GM15510 (cell line): ENCODE data around the gene RNLS.

Experiments used
- POLR2A ChIP-seq: IDR thresholded peaks from 3 replicates; pipeline ENCODE4 v1.6.1; 2011; ENCODE audit warnings: borderline replicate concordance; ENCODE audit not compliant: insufficient read length; ENCODE audit errors: extremely low read depth

The RNLS gene

DNA sequence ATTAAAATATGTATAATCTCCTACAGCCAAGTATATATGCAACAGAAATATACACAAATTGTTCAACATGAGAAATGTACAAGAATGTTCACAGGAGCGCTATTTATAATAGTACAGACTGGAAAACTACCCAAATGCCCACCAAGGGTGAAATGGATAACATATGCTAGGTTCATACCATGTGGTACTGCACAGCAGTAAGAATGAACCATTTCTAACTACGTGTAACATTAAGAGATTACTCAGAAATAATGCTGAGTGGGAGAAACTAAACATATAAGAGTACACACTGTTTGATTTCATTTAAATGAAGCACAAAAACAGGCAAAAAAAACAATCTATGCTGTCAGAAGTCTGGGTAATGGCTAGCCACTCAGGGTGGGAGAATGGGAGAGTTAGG, 45.8 kb downstream of the RNLS start:
- no peak for TF ChIP-seq POLR2A

DNA sequence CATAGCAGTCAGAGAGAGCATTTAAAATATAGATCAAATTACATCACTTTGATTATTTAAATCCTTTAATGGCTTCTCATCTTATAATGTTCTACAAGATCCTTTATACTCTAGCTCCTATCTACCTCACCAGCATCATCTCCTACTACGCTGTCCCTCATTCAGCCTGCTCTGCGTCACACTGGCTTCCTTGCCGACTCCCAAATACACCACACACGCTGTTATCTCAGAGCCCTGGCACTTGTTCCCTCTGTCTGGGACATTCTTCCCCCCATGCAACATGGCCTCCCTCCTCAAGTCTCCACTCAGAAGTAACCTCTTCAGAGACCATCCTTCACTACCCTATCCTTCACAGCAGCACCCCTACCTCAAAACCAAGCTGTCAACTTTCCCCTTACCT, 46.7 kb downstream of the RNLS start:
- TF ChIP-seq POLR2A: no peak

DNA sequence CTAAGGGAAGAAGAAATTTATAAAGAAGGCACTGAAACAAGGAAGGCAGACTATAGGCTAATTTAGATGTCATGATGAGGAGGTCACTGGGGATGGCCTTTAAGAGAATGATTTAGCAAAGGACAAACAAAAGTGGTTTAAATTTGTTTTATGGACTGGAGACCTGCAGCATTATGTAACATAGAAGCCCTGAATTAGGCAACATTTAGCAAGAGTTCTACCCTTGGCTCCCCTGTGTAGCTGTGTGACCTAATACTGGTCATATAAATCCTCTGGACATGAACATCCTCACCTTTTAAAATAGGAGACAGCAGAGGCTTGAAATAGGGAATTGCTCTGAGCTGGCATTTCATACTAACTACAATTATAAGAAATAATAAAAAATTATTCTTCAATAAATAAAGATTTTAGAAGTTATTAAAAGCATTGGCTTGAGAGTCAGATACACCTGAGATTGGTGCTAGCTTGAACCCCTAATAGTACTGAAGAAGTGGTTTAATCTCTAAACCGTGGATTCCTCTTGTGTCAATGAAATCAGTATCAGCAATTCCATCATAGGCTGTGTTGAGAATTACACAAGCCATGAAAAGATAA, 48.9 kb downstream of the RNLS start:
- TF ChIP-seq POLR2A: no peak

DNA sequence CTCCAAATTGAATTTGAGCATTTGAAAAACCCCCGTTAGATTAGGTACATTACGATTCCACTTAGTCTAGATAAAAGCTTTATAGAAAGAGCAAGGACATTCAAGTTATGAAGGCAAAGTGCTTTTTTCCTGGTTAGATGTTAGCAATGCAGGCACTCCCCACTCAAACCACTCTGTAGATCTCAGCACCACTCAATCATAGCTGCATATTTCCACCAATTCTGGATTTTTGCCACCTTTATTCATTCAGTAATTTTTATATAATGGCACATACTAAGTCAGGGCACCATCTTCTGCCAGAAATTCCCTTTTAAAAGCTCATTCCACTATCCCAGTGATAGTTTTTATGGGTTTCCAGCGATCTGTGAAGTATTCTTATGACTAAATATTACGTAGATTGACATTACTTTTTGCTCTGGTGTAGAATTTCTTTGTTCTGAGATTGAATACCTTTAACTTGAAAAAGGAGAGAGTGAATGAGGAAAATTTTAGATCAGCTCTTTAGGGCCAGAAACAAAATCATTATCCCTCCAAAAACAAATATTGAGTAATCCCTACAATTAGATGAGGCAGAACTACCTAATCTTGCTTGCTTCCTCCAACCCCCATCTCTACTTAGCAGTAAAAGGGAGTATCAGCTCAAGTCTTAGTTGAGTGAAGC, 51.6 kb downstream of the RNLS start:
- no peak for TF ChIP-seq POLR2A

DNA sequence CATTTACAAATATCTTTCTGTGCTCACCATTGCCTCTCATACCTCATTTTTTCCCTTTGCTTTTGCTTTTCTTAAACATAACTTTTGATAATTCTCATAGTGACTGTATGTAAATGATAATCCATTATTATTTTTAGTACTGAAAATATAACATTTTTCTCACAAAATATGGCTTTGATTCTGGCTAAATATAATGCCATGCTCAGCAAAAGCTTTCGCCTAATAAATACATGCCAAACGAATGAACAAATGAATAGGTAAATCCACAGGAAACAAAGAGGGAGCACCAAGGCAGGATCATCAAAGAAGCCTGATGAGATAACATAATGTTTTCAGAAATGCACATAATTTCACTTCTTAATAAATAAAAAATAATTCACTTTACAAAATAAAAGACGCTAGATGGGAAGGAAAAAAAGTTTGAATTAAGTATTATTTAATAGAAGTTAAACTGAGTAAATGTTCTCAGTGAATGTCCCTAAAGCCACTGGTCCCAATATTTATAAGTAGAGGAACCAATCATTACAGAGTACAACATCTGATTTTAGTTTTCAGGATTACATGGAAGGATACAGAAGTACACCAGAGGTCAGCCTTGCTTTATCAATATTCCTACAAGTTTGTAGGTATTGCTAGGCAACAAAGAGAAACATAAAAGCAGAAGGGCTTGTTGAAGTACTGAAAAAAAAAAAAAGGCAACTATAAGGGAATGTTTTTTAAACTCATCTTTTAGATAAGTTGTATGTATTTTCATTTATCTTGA, 52.3 kb downstream of the RNLS start:
- no peak for TF ChIP-seq POLR2A

DNA sequence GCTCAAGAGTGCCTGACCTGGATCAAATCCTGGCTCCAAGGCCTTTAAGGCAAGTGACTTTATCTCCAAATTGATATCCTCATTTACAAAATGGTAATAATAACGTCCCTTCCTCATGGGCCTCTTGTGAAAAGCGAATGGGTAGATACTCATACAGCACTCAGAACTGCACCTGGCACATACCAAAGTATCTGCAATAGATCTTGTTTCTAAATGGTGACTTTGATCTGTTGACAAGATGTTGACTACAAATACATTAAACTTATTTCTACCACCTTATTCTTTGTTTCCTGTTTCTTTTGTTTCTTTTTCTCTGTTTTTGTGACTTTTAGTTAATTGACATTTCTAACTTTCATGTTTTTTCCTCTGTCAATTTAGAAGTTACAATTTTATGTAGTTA, 53.0 kb downstream of the RNLS start:
- no peak for TF ChIP-seq POLR2A

DNA sequence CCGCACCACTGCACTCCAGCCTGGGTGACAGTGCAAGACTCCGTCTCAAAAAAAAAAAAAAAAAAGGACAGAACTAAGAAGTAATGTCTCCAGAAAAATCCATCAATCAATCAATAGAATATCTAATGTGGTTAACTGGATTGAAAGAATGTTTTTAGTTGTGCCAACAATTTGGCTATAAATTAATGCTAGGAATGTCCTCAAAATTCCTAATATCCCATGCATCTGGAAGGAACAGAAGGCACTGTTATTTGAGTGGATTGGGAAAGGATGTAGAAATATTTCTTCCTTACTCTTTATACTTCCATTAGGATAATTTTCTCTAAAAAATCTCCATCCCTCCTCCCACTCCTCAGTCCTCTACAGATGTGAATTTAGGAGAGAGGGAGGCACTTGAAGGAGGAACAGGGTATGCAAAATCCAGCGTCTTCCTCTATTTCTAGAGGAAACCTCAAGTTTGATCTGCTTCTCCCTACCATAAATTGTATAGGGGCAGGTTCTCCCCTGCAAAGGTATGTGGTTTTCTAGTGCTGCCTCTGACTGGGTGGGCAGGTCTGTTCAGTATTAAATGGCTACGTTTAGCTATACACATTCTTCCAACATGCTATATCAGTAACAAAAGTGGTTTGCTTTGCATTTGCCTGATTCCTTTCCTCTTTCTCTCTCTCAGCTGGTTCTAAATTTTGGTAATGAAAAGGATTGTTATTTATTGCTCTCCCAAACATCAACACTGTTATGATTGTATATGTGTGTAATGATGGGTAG, 54.1 kb downstream of the RNLS start:
- no peak for TF ChIP-seq POLR2A

DNA sequence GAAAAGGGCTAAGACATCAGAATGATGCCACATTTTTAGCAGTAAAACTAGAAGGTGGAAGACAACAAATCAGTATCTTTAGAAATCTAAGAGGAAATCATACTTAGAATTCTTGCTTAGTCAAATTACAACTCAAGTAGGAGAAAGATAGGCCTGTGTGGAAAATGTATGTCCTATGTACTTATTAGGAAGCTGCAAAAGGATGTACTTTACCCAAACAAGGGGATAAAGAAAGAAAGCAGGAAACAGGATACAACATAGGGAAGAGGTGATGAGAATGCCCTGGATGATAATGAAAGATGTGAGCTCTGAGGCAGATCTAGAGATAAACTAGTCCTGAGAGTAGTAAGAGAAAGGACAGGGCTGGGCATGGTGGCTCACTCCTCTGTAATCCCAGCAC, 54.9 kb downstream of the RNLS start:
- no peak for TF ChIP-seq POLR2A

DNA sequence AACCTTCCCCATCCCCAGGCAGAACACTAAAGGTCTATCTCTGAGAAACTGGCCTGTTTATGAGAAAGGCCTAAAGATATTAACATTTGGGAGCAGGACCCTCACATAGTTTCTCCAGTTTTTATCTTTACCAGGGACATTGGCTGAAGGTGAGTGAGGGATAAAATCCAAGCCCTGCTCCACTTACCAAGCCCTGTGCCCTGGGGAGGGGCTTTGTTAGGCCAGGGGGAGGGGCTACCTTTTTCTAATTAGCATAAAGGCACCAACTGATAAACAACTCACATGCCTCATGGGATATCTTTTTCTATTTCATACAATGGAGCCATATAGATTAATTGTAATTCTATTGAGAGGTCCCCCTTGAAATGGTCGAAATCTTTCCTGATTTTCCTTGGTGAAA, 55.9 kb downstream of the RNLS start:
- no peak for TF ChIP-seq POLR2A

DNA sequence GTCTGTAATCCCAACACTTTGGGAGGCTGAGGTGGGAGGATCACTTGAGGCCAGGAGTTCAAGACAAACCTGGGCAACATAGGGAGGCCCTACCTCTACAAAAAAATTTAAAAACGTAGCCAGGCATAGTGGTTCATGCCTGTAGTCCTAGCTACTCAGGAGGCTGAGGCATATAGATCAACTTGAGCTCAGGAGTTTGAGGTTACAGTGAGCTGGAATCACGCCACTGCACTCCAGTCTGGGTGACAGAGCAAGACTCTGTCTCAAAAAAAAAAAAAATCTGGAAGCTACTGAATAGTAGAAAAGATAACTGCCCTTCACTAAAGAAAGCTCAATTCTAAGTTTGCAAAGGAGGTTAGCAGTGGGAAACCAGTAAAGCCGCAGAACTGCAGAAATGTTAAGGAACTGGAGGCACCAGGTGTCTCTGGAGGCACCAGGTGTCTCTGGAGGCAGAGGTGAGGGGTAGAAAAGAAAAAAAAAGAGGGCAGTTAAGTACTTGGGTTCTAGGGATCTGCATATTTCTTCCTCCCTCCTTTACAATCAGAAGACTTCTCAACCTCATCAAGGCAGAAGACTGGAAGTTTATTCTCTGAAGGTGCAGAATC, 56.5 kb downstream of the RNLS start:
- no peak for TF ChIP-seq POLR2A

DNA sequence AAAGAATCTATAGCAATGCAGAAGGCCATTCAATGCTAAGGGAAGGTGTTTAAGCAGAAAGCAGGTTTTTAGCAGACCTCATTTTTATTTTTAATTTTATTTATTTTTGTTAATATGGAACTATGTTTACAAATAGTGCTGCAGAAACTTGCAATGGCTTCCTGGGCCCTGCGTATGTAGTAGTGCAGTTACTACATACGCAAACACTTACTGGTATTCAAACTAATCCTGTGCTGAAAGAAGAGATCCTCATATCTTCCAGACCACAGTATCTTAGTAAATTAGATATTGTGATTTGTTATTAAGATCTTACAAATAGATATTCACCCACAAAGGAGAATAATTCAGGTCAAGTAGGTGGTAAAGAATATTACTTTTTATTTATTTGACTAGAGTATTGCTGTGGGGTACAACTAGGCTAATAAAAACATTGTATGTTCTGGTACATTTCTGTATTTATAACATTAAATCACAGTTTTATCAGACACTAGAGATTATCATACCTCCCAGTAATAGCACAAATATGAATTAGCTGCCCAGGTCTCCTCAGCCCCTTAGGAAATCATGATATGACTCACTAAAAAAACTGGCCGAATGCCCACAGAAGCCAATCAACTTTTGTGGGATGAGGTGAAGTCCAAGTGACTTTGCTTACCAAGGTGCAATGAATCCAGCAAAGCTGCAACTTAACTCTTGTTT, 57.6 kb downstream of the RNLS start:
- no peak for TF ChIP-seq POLR2A

DNA sequence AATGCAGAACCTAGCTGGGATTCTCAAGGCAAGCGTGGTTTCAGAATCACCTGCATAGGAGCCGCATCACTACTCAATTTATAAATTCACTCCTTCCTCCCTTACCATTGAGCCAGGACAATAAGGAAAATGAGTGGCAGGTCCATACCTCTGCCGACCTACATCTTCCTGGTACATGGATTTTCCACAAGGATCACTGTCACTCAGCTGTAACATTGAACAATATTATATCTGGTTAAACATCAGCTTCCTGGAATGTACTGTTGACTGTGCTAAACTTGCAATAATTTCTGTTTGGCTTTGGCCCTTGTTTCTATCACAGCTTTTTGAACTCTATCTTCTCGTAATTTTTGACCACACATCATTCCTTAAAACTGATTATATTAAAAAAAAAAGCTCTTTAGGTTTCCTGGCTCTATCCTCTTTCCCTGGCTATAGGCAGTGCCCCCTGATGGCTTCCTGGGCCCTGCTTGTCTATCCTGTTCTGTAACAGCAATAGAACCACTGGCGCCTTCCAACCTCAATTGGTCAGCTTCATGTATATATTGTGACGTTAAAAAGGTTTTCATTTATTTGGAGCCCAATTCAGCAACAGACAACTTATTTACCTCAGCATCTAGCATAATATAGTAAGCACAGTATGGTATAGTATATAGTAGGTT, 59.2 kb downstream of the RNLS start:
- no peak for TF ChIP-seq POLR2A

DNA sequence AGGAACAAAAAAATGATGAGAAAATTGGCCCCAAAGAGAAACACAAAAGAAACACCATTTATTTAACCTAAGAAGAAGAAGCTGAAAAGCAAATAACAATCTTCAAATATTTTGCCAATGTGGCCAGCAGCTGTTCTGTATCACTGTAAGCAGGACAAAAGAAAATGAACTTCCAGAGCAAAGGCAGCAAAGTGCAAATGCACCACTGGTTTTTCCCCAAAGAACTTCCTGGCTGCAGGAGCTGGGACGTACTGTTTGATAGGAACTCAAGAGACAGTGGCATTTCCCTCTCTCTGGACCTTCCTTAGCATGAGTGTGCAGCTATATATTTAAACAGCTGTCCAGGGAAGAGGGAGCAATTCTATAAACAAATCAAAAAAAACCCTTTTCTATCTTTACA, 60.4 kb downstream of the RNLS start:
- TF ChIP-seq POLR2A: no peak

DNA sequence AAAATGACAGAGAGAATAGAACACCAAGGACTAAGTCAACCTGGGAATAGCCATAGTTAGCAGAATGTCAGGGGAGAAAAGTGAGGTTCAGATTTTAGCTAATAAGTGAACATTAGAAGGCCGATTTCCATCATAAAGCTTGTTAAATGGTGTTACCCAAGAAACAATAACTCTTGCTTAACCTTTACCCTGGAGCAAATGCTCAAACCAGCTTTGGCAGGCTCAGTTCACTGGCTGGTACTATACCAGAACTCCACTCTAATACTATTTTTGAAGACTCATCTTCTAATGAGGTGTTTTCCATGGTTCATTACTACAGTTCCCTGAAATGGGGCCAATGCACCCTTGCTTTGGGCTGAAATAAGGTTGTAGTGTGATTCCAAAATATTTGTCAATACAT, 61.3 kb downstream of the RNLS start:
- TF ChIP-seq POLR2A: no peak
